SK-N-SH (cell line): Measurements from ENCODE around the gene GAMT. TPM values are rescaled to one million over a fixed set of nuclear protein-coding genes. Genes with fewer than 3 reads are reported as not detected.
"Not testable (repeated sequence)": the region's sequence is repeated elsewhere in the genome, so short reads cannot be mapped to it uniquely, and the experiment has no call there.

ENCODE experiments used
- CTCF ChIA-PET: fragments of 300-600, 350-600 bp; formaldehyde crosslinking; extraction: SDS; loops from one replicate; lab custom pipeline; 2021; lab: Yijun Ruan, JAX
- POLR2A ChIA-PET: fragments of 350-600 bp; sonication (Branson Sonifier 250); formaldehyde crosslinking; extraction: SDS; loops from one replicate; lab custom pipeline; 2020; ENCODE audit warnings: antibody characterized with exemption, inconsistent platforms; lab: Yijun Ruan, JAX
- DNase-seq: peaks from one replicate; pipeline ENCODE4 v3.0.0; 2012
- H2AFZ ChIP-seq: fragments of 200-600 bp; sonication (generic); 2 replicates; pipeline ENCODE4 v1.8.1; 2016; ENCODE audit warnings: antibody characterized with exemption, mild to moderate bottlenecking, low read depth
- H3F3A ChIP-seq: fragments of 200-600 bp; sonication (generic); replicated peaks from 2 replicates; pipeline ENCODE3; 2016; ENCODE audit warnings: antibody characterized with exemption, mild to moderate bottlenecking; ENCODE audit not compliant: insufficient read depth
- H3K27ac ChIP-seq, 2 experiments: fragments of 200-500 bp in 1 of 2; fragments of 200-600 bp in 1 of 2; sonication (Bioruptor generic) in 1 of 2; sonication (generic), shearing (Covaris generic) in 1 of 2; 2 replicates each; pipeline versions ENCODE4 v1.5.1 to v1.6.1; 2014 to 2016; ENCODE audit warnings: low read depth in 2 of 2, inconsistent platforms in 1 of 2, low read length in 1 of 2, mild to moderate bottlenecking in 1 of 2, mixed read lengths in 1 of 2
- H3K27me3 ChIP-seq: fragments of 200-600 bp; sonication (generic), shearing (Covaris generic); 2 replicates; pipeline ENCODE4 v1.6.1; 2016; ENCODE audit warnings: mixed run types; ENCODE audit not compliant: insufficient read depth
- H3K36me3 ChIP-seq, 2 experiments: fragments of 200-500 bp in 1 of 2; fragments of 200-600 bp in 1 of 2; sonication (Bioruptor generic) in 1 of 2; sonication (generic) in 1 of 2; replicated peaks in 1 of 2; 2 replicates each; pipeline versions ENCODE3 to v1.5.1; 2014 to 2016; ENCODE audit warnings: low read length in 1 of 2, mild to moderate bottlenecking in 1 of 2; ENCODE audit not compliant: insufficient read depth in 2 of 2, control insufficient read depth in 1 of 2
- H3K4me1 ChIP-seq, 2 experiments: fragments of 200-500 bp in 1 of 2; fragments of 200-600 bp in 1 of 2; sonication (Bioruptor generic) in 1 of 2; sonication (generic), shearing (Covaris generic) in 1 of 2; 2 replicates each; pipeline versions ENCODE4 v1.5.1 to v1.6.1; 2014 to 2016; ENCODE audit warnings: low read depth in 1 of 2, low read length in 1 of 2, mixed run types in 1 of 2; ENCODE audit not compliant: insufficient read depth in 2 of 2, control insufficient read depth in 1 of 2
- H3K4me2 ChIP-seq: fragments of 200-600 bp; sonication (generic), shearing (Covaris generic); 2 replicates; pipeline ENCODE4 v1.6.1; 2017; ENCODE audit warnings: mixed run types
- H3K4me3 ChIP-seq, 2 experiments: fragments of 200-500 bp in 1 of 2; fragments of 200-600 bp in 1 of 2; sonication (Bioruptor generic) in 1 of 2; sonication (generic), shearing (Covaris generic) in 1 of 2; 2 replicates each; pipeline versions ENCODE4 v1.5.1 to v1.8.1; 2014 to 2016; ENCODE audit warnings: low read depth in 2 of 2, inconsistent platforms in 1 of 2, low read length in 1 of 2, mild to moderate bottlenecking in 1 of 2, mixed read lengths in 1 of 2, moderate library complexity in 1 of 2
- H3K79me2 ChIP-seq: fragments of 200-600 bp; sonication (generic); 2 replicates; pipeline ENCODE4 v1.8.1; 2017; ENCODE audit warnings: mild to moderate bottlenecking; ENCODE audit not compliant: insufficient read depth
- H3K9ac ChIP-seq: fragments of 200-600 bp; sonication (generic); 2 replicates; pipeline ENCODE4 v1.6.1; 2017; ENCODE audit warnings: mixed run types
- H3K9me2 ChIP-seq: fragments of 200-600 bp; sonication (generic); 2 replicates; pipeline ENCODE4 v1.6.1; 2017; ENCODE audit warnings: mixed run types
- H3K9me3 ChIP-seq: fragments of 200-600 bp; sonication (generic); 2 replicates; pipeline ENCODE4 v1.6.1; 2017; ENCODE audit warnings: mixed run types, mild to moderate bottlenecking, moderate library complexity
- H4K20me1 ChIP-seq: fragments of 200-600 bp; sonication (generic); 2 replicates; pipeline ENCODE4 v1.6.1; 2017; ENCODE audit warnings: mild to moderate bottlenecking, mixed run types; ENCODE audit not compliant: insufficient read depth
- FOXJ3 ChIP-seq: sonication (generic); formaldehyde crosslinking; IDR thresholded peaks from 2 replicates; pipeline ENCODE4 v1.5.1; 2020; ENCODE audit warnings: mild to moderate bottlenecking, missing genetic modification reagents
- FOXM1 ChIP-seq: IDR thresholded peaks from 2 replicates; pipeline ENCODE4 v1.4.0; 2012; ENCODE audit warnings: low read depth, mild to moderate bottlenecking
- GABPA ChIP-seq: IDR thresholded peaks from 2 replicates; pipeline ENCODE4 v1.4.0; 2012; ENCODE audit warnings: low read depth, mild to moderate bottlenecking
- GATA2 ChIP-seq: sonication (generic); formaldehyde crosslinking; IDR thresholded peaks from 2 replicates; pipeline ENCODE4 v1.5.0; 2020; ENCODE audit warnings: mild to moderate bottlenecking, missing genetic modification reagents
- MEF2A ChIP-seq: IDR thresholded peaks from 2 replicates; pipeline ENCODE4 v1.4.0; 2012; ENCODE audit warnings: low read depth, borderline replicate concordance
- NFIC ChIP-seq: IDR thresholded peaks from 2 replicates; pipeline ENCODE4 v1.4.0; 2012; ENCODE audit warnings: borderline replicate concordance
- NRF1 ChIP-seq: IDR thresholded peaks from 2 replicates; pipeline ENCODE4 v1.6.1; 2012; ENCODE audit warnings: low read depth, mild to moderate bottlenecking, low read length
- RCOR1 ChIP-seq: fragments of 150-350 bp; IDR thresholded peaks from 2 replicates; pipeline ENCODE4 v1.6.1; 2017; ENCODE audit warnings: antibody characterized with exemption, low read length
- RXRA ChIP-seq: IDR thresholded peaks from 2 replicates; pipeline ENCODE4 v1.4.0; 2012; ENCODE audit warnings: low read depth, mild to moderate bottlenecking, borderline replicate concordance
- SIN3A ChIP-seq: IDR thresholded peaks from 2 replicates; pipeline ENCODE4 v1.6.1; 2012; ENCODE audit warnings: low read depth, mild to moderate bottlenecking, low read length, moderate library complexity, borderline replicate concordance
- USF1 ChIP-seq: IDR thresholded peaks from 2 replicates; pipeline ENCODE4 v1.4.0; 2012; ENCODE audit warnings: low read depth, borderline replicate concordance
- USF2 ChIP-seq: fragments of 150-350 bp; IDR thresholded peaks from 2 replicates; pipeline ENCODE4 v1.6.1; 2017; ENCODE audit warnings: antibody characterized with exemption, low read length, low read depth, borderline replicate concordance
- WGBS: methylation state at CpG from one replicate; pipeline ENCODE4 v1.1.6; 2017; ENCODE audit warnings: low lambda C conversion rate; 5-methylcytosine and 5-hydroxymethylcytosine counted together
- polyA plus RNA-seq, 3 experiments: library from polyadenylated mRNA; depleted of rRNA; stranded (reverse); fragments of >200 nt; gene quantifications; 2 replicates each; pipeline ENCODE4 v1.2.3, GENCODE V29; 2012

Gene GAMT
- polyA plus RNA-seq, 1 of the 3 experiments (the other 2 are of a cell fraction) = 85.3 TPM

GRCh38 chr19:1420590-1420989 lies 19.2 kb upstream of the GAMT start:
- Histone ChIP-seq H3K4me1 (peaks cover 0 to 6% of the 10 kb centered on the region in 2 experiments; a peak in 2 of 4 replicates), H2AFZ (no peak overlapping the region), H3K4me3 (no peak overlapping the region), H3F3A (no peaks in the 10 kb centered on the region), H3K27ac (no peak overlapping the region), H3K4me2 (no peak overlapping the region), H3K36me3 (peaks cover 7 to 84% of the 10 kb centered on the region in 2 experiments), H3K9ac (no peak overlapping the region), H3K79me2 (peaks cover 64% of the 10 kb centered on the region), H3K9me2 (no peaks in the 10 kb centered on the region), H4K20me1 (peaks cover 55% of the 10 kb centered on the region), H3K9me3 (no peaks in the 10 kb centered on the region), H3K27me3 (no peaks in the 10 kb centered on the region)
- TF ChIP-seq NRF1 (no peak), RCOR1 (no peak), NFIC (no peak), GABPA (no peak), SIN3A (no peak), FOXJ3 (CRISPR knock-in tag) (no peak), USF2 (no peak), GATA2 (no peak), FOXM1 (no peak), RXRA (no peak), USF1 (no peak), MEF2A (no peak)
- POLR2A ChIA-PET = interaction anchor here (1.1 kb wide), 1 partner anchor 12 kb away, joined by 3 read pairs; no protein-coding TSS in a partner anchor
- WGBS = 93% methylated on average over 13 of the region's 15 CpGs
- no peak for DNase-seq
- CTCF ChIA-PET = interaction anchor here (2.0 kb wide), 1 partner anchor 25 kb away, joined by 12 read pairs; no protein-coding TSS in a partner anchor

- not testable (repeated sequence) for H3K4me3 ChIP-seq, H3K4me2 ChIP-seq, DNase-seq, H3K27me3 ChIP-seq, H3F3A ChIP-seq, H3K4me1 ChIP-seq, H2AFZ ChIP-seq, H3K9me3 ChIP-seq, H3K27ac ChIP-seq, H3K9me2 ChIP-seq, H3K9ac ChIP-seq
- Histone ChIP-seq H3K79me2 (peaks cover 64% of the 10 kb centered on the region), H3K36me3 (peaks cover 7 to 79% of the 10 kb centered on the region in 2 experiments), H4K20me1 (peaks cover 55% of the 10 kb centered on the region)
- CTCF ChIA-PET = interaction anchor here (1.0 kb wide), 1 partner anchor 15 kb away, joined by 3 read pairs; no protein-coding TSS in a partner anchor
- WGBS = 97% methylated on average over 25 of the region's 43 CpGs
- POLR2A ChIA-PET = interaction anchor here (1.1 kb wide), 1 partner anchor 11 kb away, joined by 3 read pairs; no protein-coding TSS in a partner anchor
Measured at GRCh38 chr19:1420085-1420484, 18.7 kb upstream of the GAMT start.
